Endothelial cell of umbilical vein (primary cell): Measurements from ENCODE around the gene PKNOX1. TPM values are rescaled to one million over a fixed set of nuclear protein-coding genes. Genes with fewer than 3 reads are reported as not detected.

Experiments used
- BruUV-seq: library from RNA; stranded (reverse); fragments of 400-500 nt; replicated peaks from 2 replicates; lab custom pipeline; 2021; lab: Mats Ljungman, UMichigan
- CTCF ChIA-PET: fragments of 300-600, 350-600 bp; sonication (Branson Sonifier 250); formaldehyde crosslinking; loops from one replicate; lab custom pipeline; 2021; ENCODE audit warnings: antibody characterized with exemption, inconsistent platforms; lab: Charles Lee
- POLR2A ChIA-PET: fragments of 300-600, 350-600 bp; sonication (Branson Sonifier 250); formaldehyde crosslinking; loops from one replicate; lab custom pipeline; 2021; ENCODE audit warnings: antibody characterized with exemption, inconsistent platforms; lab: Charles Lee
- DNase-seq: peaks from one replicate; pipeline ENCODE4 v3.0.0-alpha.2; 2011; ENCODE audit warnings: low read depth, low spot score
- FAIRE-seq: peaks from 2 replicates; lab custom pipeline; 2011; peaks lifted over from hg19 to GRCh38; lab: Jason Lieb, UNC
- H2AFZ ChIP-seq: 2 replicates; pipeline ENCODE4 v1.6.0; 2012; ENCODE audit warnings: low read depth, low read length, control low read depth, inconsistent platforms
- H3K27ac ChIP-seq: 2 replicates; pipeline ENCODE4 v1.5.1; 2011; ENCODE audit warnings: low read depth, mild to moderate bottlenecking, control low read depth, low read length, moderate library complexity; ENCODE audit not compliant: insufficient read depth
- H3K27me3 ChIP-seq, 2 experiments: 2 replicates each; pipeline versions ENCODE4 v1.6.0 to v1.6.1; 2011; ENCODE audit warnings: low read length in 2 of 2, mixed read lengths in 1 of 2; ENCODE audit not compliant: control insufficient read depth in 2 of 2, insufficient read depth in 2 of 2
- H3K36me3 ChIP-seq, 2 experiments: 2 replicates in 1 of 2; 3 replicates in 1 of 2; pipeline ENCODE4 v1.5.1; 2011; ENCODE audit warnings: low read length in 2 of 2, mild to moderate bottlenecking in 1 of 2, moderate library complexity in 1 of 2; ENCODE audit not compliant: control insufficient read depth in 2 of 2, insufficient read depth in 2 of 2; ENCODE audit errors: extremely low read depth in 1 of 2
- H3K4me1 ChIP-seq: 3 replicates; pipeline ENCODE4 v1.5.1; 2011; ENCODE audit warnings: mild to moderate bottlenecking, low read length; ENCODE audit not compliant: control insufficient read depth, insufficient read depth; ENCODE audit errors: extremely low read depth
- H3K4me2 ChIP-seq: 2 replicates; pipeline ENCODE4 v1.6.1; 2011; ENCODE audit warnings: low read length, control low read depth, mixed read lengths; ENCODE audit not compliant: insufficient read depth
- H3K4me3 ChIP-seq, 3 experiments: fragments of 200-600 bp in 1 of 3; sonication (generic), shearing (Covaris generic) in 1 of 3; replicated peaks in 1 of 3; 2 replicates each; pipeline ENCODE4 v1.5.1; 2011 to 2016; ENCODE audit warnings: control low read depth in 3 of 3, low read length in 3 of 3, mild to moderate bottlenecking in 2 of 3, inconsistent platforms in 1 of 3, low read depth in 1 of 3, moderate library complexity in 1 of 3; ENCODE audit not compliant: insufficient read depth in 1 of 3
- H3K79me2 ChIP-seq: 2 replicates; pipeline ENCODE4 v1.6.0; 2012; ENCODE audit warnings: low read length, inconsistent platforms; ENCODE audit not compliant: control insufficient read depth, insufficient read depth
- H3K9ac ChIP-seq: replicated peaks from 2 replicates; pipeline ENCODE3; 2011; ENCODE audit warnings: low read length, control low read depth; ENCODE audit not compliant: insufficient read depth; ENCODE audit errors: extremely low read depth
- H3K9me1 ChIP-seq: replicated peaks from 3 replicates; pipeline ENCODE4 v1.6.0; 2011; ENCODE audit warnings: mild to moderate bottlenecking, low read length; ENCODE audit not compliant: control insufficient read depth, insufficient read depth; ENCODE audit errors: extremely low read depth
- H3K9me3 ChIP-seq: replicated peaks from 2 replicates; pipeline ENCODE4 v1.5.1; 2012; ENCODE audit warnings: low read length, inconsistent platforms; ENCODE audit not compliant: control insufficient read depth, insufficient read depth
- H4K20me1 ChIP-seq: replicated peaks from 2 replicates; pipeline ENCODE3; 2011; ENCODE audit warnings: mild to moderate bottlenecking, low read length; ENCODE audit not compliant: control insufficient read depth, insufficient read depth; ENCODE audit errors: extremely low read depth
- EZH2 ChIP-seq: IDR thresholded peaks from 2 replicates; pipeline ENCODE4 v1.6.1; 2012; ENCODE audit warnings: borderline replicate concordance, low read depth, mild to moderate bottlenecking, moderate library complexity, low read length, inconsistent platforms; ENCODE audit not compliant: severe bottlenecking
- GATA2 ChIP-seq: IDR thresholded peaks from 2 replicates; pipeline ENCODE4 v1.7.0; 2011; ENCODE audit warnings: low read depth, mild to moderate bottlenecking, moderate library complexity, mixed read lengths, low read length; ENCODE audit not compliant: insufficient read length, insufficient read depth
- MYC ChIP-seq: IDR thresholded peaks from one replicate; pipeline ENCODE4 v1.6.1; 2011; ENCODE audit warnings: mild to moderate bottlenecking, low read depth, low read length
- POLR2A ChIP-seq: IDR thresholded peaks from 2 replicates; pipeline ENCODE4 v1.6.1; 2012; ENCODE audit warnings: low read depth, mild to moderate bottlenecking, control low read depth, low read length
- POLR2AphosphoS5 ChIP-seq: IDR thresholded peaks from 2 replicates; pipeline ENCODE4 v1.6.1; 2012; ENCODE audit warnings: low read depth, mild to moderate bottlenecking, control low read depth, low read length, moderate library complexity; ENCODE audit not compliant: insufficient read depth
- dilution Hi-C: fragments of 300-500 bp; cut with MboI; formaldehyde crosslinking; loops from one replicate; pipeline ENCODE4 v1.15.0; 2019; ENCODE audit warnings: low sequenced_read_pairs; ENCODE audit not compliant: extremely low pct_ligation_motif_present
- intact Hi-C: fragments of 100-400 bp; cut with micrococcal nuclease; formaldehyde crosslinking; loops from one replicate; pipeline ENCODE4 v1.10.0; 2022
- polyA plus RNA-seq, 4 experiments: library from polyadenylated mRNA; depleted of rRNA in 3 of 4; stranded (reverse) in 3 of 4; unstranded in 1 of 4; fragments of >200 nt; gene quantifications; 2 replicates each; pipeline versions ENCODE4 v1.2.1 to v1.2.3, GENCODE V29; 2011 to 2012; ENCODE audit warnings: missing spikeins in 1 of 4
- total RNA-seq: library from RNA; stranded (reverse); gene quantifications from 2 replicates; pipeline ENCODE4 v1.2.3, GENCODE V29; 2021
- TF ChIP-seq, protein P1 (sequence below), 2 donors: IDR thresholded peaks; 1 replicate in 1 of 2; 2 replicates in 1 of 2; pipeline ENCODE4 v1.5.1; 2011; ENCODE audit warnings: low read length in 2 of 2, mild to moderate bottlenecking in 2 of 2, moderate library complexity in 2 of 2, control low read depth in 1 of 2, inconsistent platforms in 1 of 2, low read depth in 1 of 2; ENCODE audit not compliant: insufficient read depth in 1 of 2; ENCODE audit errors: extremely low read depth in 1 of 2
- TF ChIP-seq, protein P2 (sequence below): IDR thresholded peaks from 2 replicates; pipeline ENCODE4 v1.6.1; 2011; ENCODE audit not compliant: insufficient read depth, insufficient read length

Gene PKNOX1
- total and polyA plus RNA-seq, 2 donors (not counting 3 experiments of a cell fraction or from before 2014, with no cell fraction given) = 16.6 to 23.6 TPM

DNA sequence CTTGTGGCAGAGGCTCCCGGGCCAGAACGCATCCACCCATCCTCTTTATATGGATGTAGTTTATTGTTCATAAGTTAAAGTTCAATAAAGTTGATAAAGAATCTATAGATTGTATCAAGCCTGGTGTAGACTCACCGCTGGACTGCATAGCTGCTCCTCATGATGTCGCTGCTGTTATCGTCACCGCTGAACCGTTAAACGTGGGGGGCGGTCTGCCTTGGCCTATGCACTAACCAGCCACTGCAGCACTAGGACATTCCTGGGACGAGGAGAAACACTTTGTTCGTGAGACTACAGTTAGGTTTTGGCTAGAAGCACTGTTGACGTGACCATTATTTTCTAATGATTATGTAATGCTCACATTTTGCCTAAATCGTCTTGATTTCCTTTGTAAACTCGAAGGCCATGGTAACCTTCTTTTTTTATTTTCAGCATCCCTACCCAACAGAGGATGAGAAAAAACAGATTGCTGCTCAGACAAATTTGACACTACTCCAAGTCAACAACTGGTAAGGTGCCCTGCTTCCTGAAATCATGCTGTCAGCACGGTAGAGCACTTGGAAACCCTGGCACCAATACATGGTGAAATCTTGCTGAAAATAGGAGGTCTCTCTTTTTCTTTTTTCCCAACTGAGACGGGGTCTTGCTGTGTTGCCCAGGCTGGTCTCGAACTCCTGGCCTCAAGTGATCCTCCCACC is 50.2 kb downstream of the PKNOX1 start:
- FAIRE-seq = no peak
- no peaks in the 10 kb centered on the region for H3K4me1 ChIP-seq
- H2AFZ ChIP-seq = no peak overlapping the region
- TF ChIP-seq EZH2 (no peak), GATA2 (no peak), POLR2A (no peak), POLR2AphosphoS5 (no peak), MYC (no peak)
- TF ChIP-seq, protein P1, sequence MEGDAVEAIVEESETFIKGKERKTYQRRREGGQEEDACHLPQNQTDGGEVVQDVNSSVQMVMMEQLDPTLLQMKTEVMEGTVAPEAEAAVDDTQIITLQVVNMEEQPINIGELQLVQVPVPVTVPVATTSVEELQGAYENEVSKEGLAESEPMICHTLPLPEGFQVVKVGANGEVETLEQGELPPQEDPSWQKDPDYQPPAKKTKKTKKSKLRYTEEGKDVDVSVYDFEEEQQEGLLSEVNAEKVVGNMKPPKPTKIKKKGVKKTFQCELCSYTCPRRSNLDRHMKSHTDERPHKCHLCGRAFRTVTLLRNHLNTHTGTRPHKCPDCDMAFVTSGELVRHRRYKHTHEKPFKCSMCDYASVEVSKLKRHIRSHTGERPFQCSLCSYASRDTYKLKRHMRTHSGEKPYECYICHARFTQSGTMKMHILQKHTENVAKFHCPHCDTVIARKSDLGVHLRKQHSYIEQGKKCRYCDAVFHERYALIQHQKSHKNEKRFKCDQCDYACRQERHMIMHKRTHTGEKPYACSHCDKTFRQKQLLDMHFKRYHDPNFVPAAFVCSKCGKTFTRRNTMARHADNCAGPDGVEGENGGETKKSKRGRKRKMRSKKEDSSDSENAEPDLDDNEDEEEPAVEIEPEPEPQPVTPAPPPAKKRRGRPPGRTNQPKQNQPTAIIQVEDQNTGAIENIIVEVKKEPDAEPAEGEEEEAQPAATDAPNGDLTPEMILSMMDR (IDR thresholded peaks at IDR 0.05; ENCODE audit: extremely low read depth in 1 of 2, insufficient read depth in 1 of 2, low read depth in 1 of 2, low read length in 2 of 2) = no peak
- TF ChIP-seq, protein P2, sequence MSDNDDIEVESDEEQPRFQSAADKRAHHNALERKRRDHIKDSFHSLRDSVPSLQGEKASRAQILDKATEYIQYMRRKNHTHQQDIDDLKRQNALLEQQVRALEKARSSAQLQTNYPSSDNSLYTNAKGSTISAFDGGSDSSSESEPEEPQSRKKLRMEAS = no peak
- no peak overlapping the region for H3K4me2 ChIP-seq
- H3K36me3 ChIP-seq = peaks cover 3 to 12% of the 10 kb centered on the region in 2 experiments
- H3K4me3 ChIP-seq = no peak overlapping the region
- intact Hi-C loops (no loop called here), dilution Hi-C loops (no loop called here)
- BruUV-seq = no TSS peak
- no peak for DNase-seq
- H4K20me1 ChIP-seq = no peaks in the 10 kb centered on the region
- ChIA-PET POLR2A (no interaction called here), CTCF (no interaction called here)
- H3K27ac ChIP-seq = no peak overlapping the region
- H3K79me2 ChIP-seq = no peaks in the 10 kb centered on the region
- no peaks in the 10 kb centered on the region for H3K9me3 ChIP-seq
- H3K9me1 ChIP-seq = no peaks in the 10 kb centered on the region
- H3K27me3 ChIP-seq = no peaks in the 10 kb centered on the region
- no peak overlapping the region for H3K9ac ChIP-seq
